Mucosa of descending colon (tissue), 3 donors: ENCODE data around the gene MSH3. TPM values are rescaled to one million over a fixed set of nuclear protein-coding genes. Genes with fewer than 3 reads are reported as not detected.

Source experiments
- ATAC-seq: fragments of 200-7000 bp; cut with Tn5 transposase; one replicate; pipeline ENCODE4 v1.9.1; 2020; ENCODE audit warnings: mild to moderate bottlenecking, moderate library complexity
- DNase-seq, 3 donors: peaks; one replicate each; pipeline ENCODE4 v3.0.0-alpha.2; 2020
- H3K36me3 ChIP-seq: fragments of 200-600 bp; one replicate; pipeline ENCODE4 v1.8.0; 2021; ENCODE audit warnings: low read depth, mild to moderate bottlenecking
- H3K4me1 ChIP-seq: fragments of 200-600 bp; one replicate; pipeline ENCODE4 v1.8.0; 2021; ENCODE audit warnings: low read depth, mild to moderate bottlenecking
- H3K4me3 ChIP-seq: fragments of 200-600 bp; one replicate; pipeline ENCODE4 v1.8.0; 2021; ENCODE audit warnings: mild to moderate bottlenecking
- H3K9me3 ChIP-seq: fragments of 200-600 bp; one replicate; pipeline ENCODE4 v1.8.0; 2021; ENCODE audit warnings: mild to moderate bottlenecking
- CTCF ChIP-seq: fragments of 200-600 bp; IDR thresholded peaks from one replicate; pipeline ENCODE4 v1.8.0; 2022; ENCODE audit warnings: antibody characterized with exemption, mild to moderate bottlenecking
- intact Hi-C, 2 donors: fragments of 100-400 bp; cut with DNase I in 1 of 2; cut with micrococcal nuclease in 1 of 2; formaldehyde crosslinking; loops; one replicate each; pipeline versions ENCODE4 v1.11.0 to v1.11.1; 2022; cut with DNase I, micrococcal nuclease
- total RNA-seq, 3 donors: library from RNA; stranded (reverse); fragmentation: NEBNext Ultra II Directional in 2 of 3; extraction: Animal tissue kit (Norgen Biotek cat#: 25700) in 2 of 3; gene quantifications; one replicate each; pipeline versions ENCODE4 v1.2.1 to v1.2.4, GENCODE V29; 2021 to 2023
- donor health status: DM: no; HTN: no; CAD: no; lungs with moderate emphysema.
- donor health status: DM: no; HTN: no; CAD: no.
- donor health status: DM: no; HTN: yes; CAD: no.

MSH3 gene
- total RNA-seq, 3 donors from 2014 or later: 16.8 to 20.0 (median 17.1) TPM

DNA sequence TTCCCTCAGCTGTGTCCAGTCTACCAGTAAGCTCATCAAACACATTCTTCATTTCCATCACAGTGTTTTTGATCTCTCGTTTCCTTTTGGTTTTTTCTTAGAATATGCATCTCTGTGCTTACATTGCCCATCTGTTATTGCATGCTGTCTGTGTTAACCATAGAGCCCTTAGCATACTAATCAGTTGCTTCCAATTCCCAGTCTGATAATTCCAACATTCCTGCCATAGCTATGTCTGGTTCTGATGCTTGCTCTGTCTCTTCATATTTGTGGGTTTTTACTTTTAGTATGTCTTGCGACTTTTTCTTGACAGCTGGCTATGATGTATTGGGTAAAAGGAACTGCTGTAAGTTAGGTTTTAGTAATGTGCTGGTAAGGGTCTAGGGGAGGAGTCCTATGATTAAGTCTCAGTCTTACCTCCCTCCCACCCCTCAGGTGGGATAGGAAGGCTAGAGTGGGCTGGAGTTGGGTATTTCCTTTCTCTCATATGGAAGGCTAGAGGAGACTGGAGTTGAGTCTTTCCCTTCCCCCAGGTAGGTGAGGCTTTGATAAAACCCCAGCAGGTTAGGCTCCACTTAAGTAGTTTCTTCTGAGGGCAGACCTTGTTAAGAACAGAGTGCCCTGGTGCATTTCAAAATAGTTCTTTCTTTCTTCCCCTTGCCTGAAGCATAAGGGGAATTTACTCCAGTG, 206.6 kb downstream of the MSH3 start:
- no peak for DNase-seq
- no peak for TF ChIP-seq CTCF
- intact Hi-C loops: no loop called here
- Histone ChIP-seq H3K4me1 (no peaks in the 10 kb centered on the region), H3K4me3 (no peak overlapping the region), H3K9me3 (no peaks in the 10 kb centered on the region), H3K36me3 (no peaks in the 10 kb centered on the region)
- no peak for ATAC-seq

GRCh38 chr5:80863708-80864107, 209.3 kb downstream of the MSH3 start:
- H3K9me3 ChIP-seq: no peaks in the 10 kb centered on the region
- no peak for ATAC-seq
- no peaks in the 10 kb centered on the region for H3K4me1 ChIP-seq
- TF ChIP-seq CTCF: no peak
- no peak for DNase-seq
- no peak overlapping the region for H3K4me3 ChIP-seq
- no peaks in the 10 kb centered on the region for H3K36me3 ChIP-seq
- intact Hi-C loops: no loop called here

GRCh38 chr5:80864109-80864508, 209.7 kb downstream of the MSH3 start:
- H3K36me3 ChIP-seq: no peaks in the 10 kb centered on the region
- intact Hi-C loops: no loop called here
- H3K4me1 ChIP-seq: no peaks in the 10 kb centered on the region
- H3K4me3 ChIP-seq: no peak overlapping the region
- no peak for TF ChIP-seq CTCF
- ATAC-seq: peak; percentile 51
- no peaks in the 10 kb centered on the region for H3K9me3 ChIP-seq
- no peak for DNase-seq

- no peaks in the 10 kb centered on the region for H3K9me3 ChIP-seq
- no peaks in the 10 kb centered on the region for H3K4me1 ChIP-seq
- TF ChIP-seq CTCF: no peak
- no peak for ATAC-seq
- intact Hi-C loops: no loop called here
- H3K36me3 ChIP-seq: no peaks in the 10 kb centered on the region
- DNase-seq: no peak
- no peak overlapping the region for H3K4me3 ChIP-seq
Observed at GRCh38 chr5:80864706-80865435, 210.4 kb downstream of the MSH3 start.

GRCh38 chr5:80865551-80865950, 211.1 kb downstream of the MSH3 start:
- Histone ChIP-seq H3K4me3 (no peak overlapping the region), H3K36me3 (no peaks in the 10 kb centered on the region), H3K4me1 (no peaks in the 10 kb centered on the region), H3K9me3 (no peaks in the 10 kb centered on the region)
- ATAC-seq (no peak), DNase-seq (no peak)
- intact Hi-C loops: no loop called here
- TF ChIP-seq CTCF: no peak
